Left cardiac atrium (tissue), 2 donors: ENCODE measurements around the gene PTPRO. TPM values are rescaled to one million over a fixed set of nuclear protein-coding genes. Genes with fewer than 3 reads are reported as not detected.

ENCODE experiments used
- total RNA-seq, 2 donors: library from RNA; stranded (reverse); fragmentation: NEBNext Ultra II Directional; extraction: Animal tissue kit (Norgen Biotek cat#: 25700); gene quantifications; one replicate each; pipeline ENCODE4 v1.2.1, GENCODE V29; 2021
- donor health status: DM: no; HTN: yes; CAD: no; lungs with severe emphysema.
- donor health status: DM: yes; HTN: yes; CAD: no.

The PTPRO gene
- total RNA-seq, 2 donors from 2014 or later: 2.1 to 4.6 TPM

Other genes starting within 250 kb of the PTPRO start
- 1 to 10 TPM; 7.0 to 7.3 TPM for gene RERG, start 101.1 kb upstream of the PTPRO start, total RNA-seq